ENCODE measurements around the gene KRTAP10-5.

Gene KRTAP10-5

GRCh38 chr21:44599264-44600029 lies 19.0 kb upstream of the KRTAP10-5 start:
- H3K4me3 ChIP-seq (ENCODE audit: low read length): no peak overlapping the region
- DNase-seq (ENCODE audit: low read depth): no peak
- no peak for TF ChIP-seq CTCF (conservative IDR thresholded peaks at IDR 0.05; ENCODE audit: low read length)

- TF ChIP-seq CTCF (conservative IDR thresholded peaks at IDR 0.05; ENCODE audit: low read length): no peak
- H3K4me3 ChIP-seq (ENCODE audit: low read length): no peak overlapping the region
- DNase-seq (ENCODE audit: low read depth): no peak
Observed at GRCh38 chr21:44598061-44598460, 17.7 kb upstream of the KRTAP10-5 start.

- no peak overlapping the region for H3K4me3 ChIP-seq (ENCODE audit: low read length)
- TF ChIP-seq CTCF (conservative IDR thresholded peaks at IDR 0.05; ENCODE audit: low read length): no peak
- peak; percentile 23 for DNase-seq (ENCODE audit: low read depth)
Observed at GRCh38 chr21:44596068-44596725, 15.8 kb upstream of the KRTAP10-5 start.

GRCh38 chr21:44595524-44595923 lies 15.1 kb upstream of the KRTAP10-5 start:
- DNase-seq (ENCODE audit: low read depth): no peak
- no peak for TF ChIP-seq CTCF (conservative IDR thresholded peaks at IDR 0.05; ENCODE audit: low read length)

GRCh38 chr21:44594406-44594916 lies 14.1 kb upstream of the KRTAP10-5 start:
- DNase-seq (ENCODE audit: low read depth): no peak
- no peak overlapping the region for H3K4me3 ChIP-seq (ENCODE audit: low read length)
- TF ChIP-seq CTCF (conservative IDR thresholded peaks at IDR 0.05; ENCODE audit: low read length): no peak

More at GRCh38 chr21:44595524-44595923, 15.1 kb upstream of the KRTAP10-5 start:
- H3K4me3 ChIP-seq (ENCODE audit: low read length): no peak overlapping the region

GRCh38 chr21:44593598-44594405 lies 13.4 kb upstream of the KRTAP10-5 start:
- TF ChIP-seq CTCF (conservative IDR thresholded peaks at IDR 0.05; ENCODE audit: low read length): no peak
- no peak overlapping the region for H3K4me3 ChIP-seq (ENCODE audit: low read length)
- DNase-seq (ENCODE audit: low read depth): peak; percentile 4
